GM12874 (cell line): ENCODE data around the gene MLLT6.

Experiments
- TF ChIP-seq, protein P1 (sequence below): IDR thresholded peaks from 2 replicates; pipeline ENCODE4 v1.5.1; 2011; ENCODE audit warnings: low read depth, mild to moderate bottlenecking, control low read depth, low read length, moderate library complexity; ENCODE audit not compliant: insufficient read depth

The MLLT6 gene

GRCh38 chr17:38740044-38740443 lies 35.0 kb downstream of the MLLT6 start:
- TF ChIP-seq, protein P1, sequence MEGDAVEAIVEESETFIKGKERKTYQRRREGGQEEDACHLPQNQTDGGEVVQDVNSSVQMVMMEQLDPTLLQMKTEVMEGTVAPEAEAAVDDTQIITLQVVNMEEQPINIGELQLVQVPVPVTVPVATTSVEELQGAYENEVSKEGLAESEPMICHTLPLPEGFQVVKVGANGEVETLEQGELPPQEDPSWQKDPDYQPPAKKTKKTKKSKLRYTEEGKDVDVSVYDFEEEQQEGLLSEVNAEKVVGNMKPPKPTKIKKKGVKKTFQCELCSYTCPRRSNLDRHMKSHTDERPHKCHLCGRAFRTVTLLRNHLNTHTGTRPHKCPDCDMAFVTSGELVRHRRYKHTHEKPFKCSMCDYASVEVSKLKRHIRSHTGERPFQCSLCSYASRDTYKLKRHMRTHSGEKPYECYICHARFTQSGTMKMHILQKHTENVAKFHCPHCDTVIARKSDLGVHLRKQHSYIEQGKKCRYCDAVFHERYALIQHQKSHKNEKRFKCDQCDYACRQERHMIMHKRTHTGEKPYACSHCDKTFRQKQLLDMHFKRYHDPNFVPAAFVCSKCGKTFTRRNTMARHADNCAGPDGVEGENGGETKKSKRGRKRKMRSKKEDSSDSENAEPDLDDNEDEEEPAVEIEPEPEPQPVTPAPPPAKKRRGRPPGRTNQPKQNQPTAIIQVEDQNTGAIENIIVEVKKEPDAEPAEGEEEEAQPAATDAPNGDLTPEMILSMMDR, result no peak

- TF ChIP-seq, protein P1, result no peak
Observed at GRCh38 chr17:38740806-38741205, 35.7 kb downstream of the MLLT6 start.

DNA sequence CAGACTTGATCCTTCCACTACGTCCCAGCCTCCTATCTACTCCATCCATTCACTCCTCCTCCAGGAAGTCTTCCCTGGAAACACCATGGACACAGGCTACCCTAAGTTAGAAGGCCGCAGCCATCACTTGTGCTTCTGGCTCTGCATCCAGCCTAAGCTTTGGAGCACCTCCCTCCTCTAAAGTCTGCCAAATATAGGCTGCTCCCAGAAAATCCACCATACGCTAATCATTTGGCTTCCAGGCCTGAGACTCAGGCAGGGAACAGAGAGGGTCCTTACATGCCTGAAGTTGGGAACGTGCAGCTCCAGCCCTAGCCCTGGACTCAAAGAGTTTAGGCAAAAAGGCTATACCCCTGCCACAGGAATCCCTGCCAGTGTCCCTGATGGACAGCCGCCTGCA lies 36.4 kb downstream of the MLLT6 start:
- TF ChIP-seq, protein P1, result no peak

DNA sequence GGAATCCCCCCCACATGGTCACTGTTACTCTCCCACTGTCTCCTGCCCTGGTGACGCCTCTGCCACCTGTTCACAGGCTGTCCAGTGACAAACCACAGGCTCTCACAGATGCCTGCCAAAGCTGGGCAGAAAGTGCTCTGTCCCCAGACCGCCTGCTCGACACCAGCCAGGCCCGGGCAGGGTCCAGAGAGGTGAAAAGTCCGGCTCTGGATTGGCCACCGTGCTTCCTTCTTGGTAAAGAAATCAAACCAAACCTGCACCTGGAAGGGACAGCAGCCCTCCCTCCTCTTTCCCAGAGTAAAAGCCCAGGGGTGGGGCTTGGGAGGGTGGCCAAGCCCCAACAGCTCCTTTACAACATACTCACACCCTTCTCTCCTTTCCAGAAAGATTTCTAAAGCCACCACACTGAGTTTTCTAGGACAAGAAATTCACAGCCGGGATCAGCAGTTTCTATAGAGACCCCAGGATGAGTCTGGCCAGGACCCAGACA lies 36.9 kb downstream of the MLLT6 start:
- TF ChIP-seq, protein P1, result no peak

GRCh38 chr17:38742411-38743308 lies 37.6 kb downstream of the MLLT6 start:
- TF ChIP-seq, protein P1, result no peak

- TF ChIP-seq, protein P1, result no peak
Observed at GRCh38 chr17:38743556-38744171, 38.6 kb downstream of the MLLT6 start.

DNA sequence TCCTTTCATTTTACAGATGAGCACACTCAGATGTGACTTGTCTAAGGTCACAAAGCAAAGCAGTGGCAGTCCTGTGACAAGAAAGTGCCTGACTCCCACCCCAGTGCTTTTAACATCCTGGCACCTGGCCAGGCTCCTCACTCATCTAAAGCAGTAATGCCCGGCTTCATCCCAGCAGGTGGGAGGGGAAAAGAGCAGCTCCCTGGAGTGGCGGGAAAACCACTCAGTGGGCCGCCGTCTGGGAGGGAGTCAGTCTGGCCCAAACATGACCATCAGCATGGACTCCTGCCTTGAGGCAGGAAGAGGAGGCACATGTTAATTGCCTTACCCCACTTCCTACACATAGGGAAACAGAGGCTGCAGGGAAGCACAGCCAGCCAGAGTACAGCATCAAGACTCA lies 40.5 kb downstream of the MLLT6 start:
- TF ChIP-seq, protein P1, result no peak
